HG03354 (cell line): Measurements from ENCODE around the gene PRR33.

Source experiments
- ATAC-seq: cut with Tn5 transposase; IDR thresholded peaks from one replicate; pipeline ENCODE4 v1.9.1; 2021; ENCODE audit warnings: mild to moderate bottlenecking; ENCODE audit not compliant: unreplicated experiment, poor library complexity, severe bottlenecking

Gene PRR33

GRCh38 chr11:1928891-1929541 is 37.3 kb upstream of the PRR33 start:
- ATAC-seq: no peak

GRCh38 chr11:1928470-1928890 is 36.8 kb upstream of the PRR33 start:
- ATAC-seq: no peak

GRCh38 chr11:1927848-1928469 is 36.3 kb upstream of the PRR33 start:
- no peak for ATAC-seq

GRCh38 chr11:1927026-1927847 is 35.5 kb upstream of the PRR33 start:
- ATAC-seq: no peak

- ATAC-seq: no peak
These were observed 34.7 kb upstream of the PRR33 start for GRCh38 chr11:1926156-1927025.

- ATAC-seq: no peak
These were observed 33.9 kb upstream of the PRR33 start for GRCh38 chr11:1925373-1926155.

- no peak for ATAC-seq
These were observed 33.1 kb upstream of the PRR33 start for GRCh38 chr11:1924646-1925372.

GRCh38 chr11:1924181-1924580 is 32.5 kb upstream of the PRR33 start:
- ATAC-seq: no peak

GRCh38 chr11:1923201-1923956 is 31.7 kb upstream of the PRR33 start:
- ATAC-seq: no peak

- ATAC-seq: no peak
These were observed 30.9 kb upstream of the PRR33 start for GRCh38 chr11:1922481-1923081.

- ATAC-seq: no peak
These were observed 30.0 kb upstream of the PRR33 start for GRCh38 chr11:1921574-1922141.

- no peak for ATAC-seq
These were observed 29.3 kb upstream of the PRR33 start for GRCh38 chr11:1920909-1921573.

GRCh38 chr11:1920128-1920908 is 28.6 kb upstream of the PRR33 start:
- ATAC-seq: no peak

- no peak for ATAC-seq
These were observed 27.9 kb upstream of the PRR33 start, which contains the start of gene TNNT3 for GRCh38 chr11:1919391-1920127. TSS of gene TNNT3 (plus strand) at chr11:1919703. CDS start at chr11:1922875, 3,172 bp downstream.
